ENCODE results near the gene PXDN.

The PXDN gene

GRCh38 chr2:1611886-1612285 is 132.4 kb downstream of the PXDN start:
- no peaks in the 10 kb centered on the region for H3K9me3 ChIP-seq (ENCODE audit: control insufficient read depth, low read length)
- H3K4me1 ChIP-seq (ENCODE audit: control insufficient read depth, insufficient read depth, low read length, poor library complexity, severe bottlenecking) = peaks cover 13% of the 10 kb centered on the region
- H3K36me3 ChIP-seq (ENCODE audit: control insufficient read depth, insufficient read depth, low read length) = no peaks in the 10 kb centered on the region
- WGBS, 2 experiments (ENCODE audit: insufficient coverage in 2 of 2) = 80 to 83% methylated on average over 2 to 8 of the region's 8 CpGs
- no peak overlapping the region for H3K27ac ChIP-seq (ENCODE audit: low read depth, low read length, severe bottlenecking)
- H3K4me3 ChIP-seq (ENCODE audit: extremely low read depth, insufficient read depth, low read length, poor library complexity, severe bottlenecking) = no peak overlapping the region

GRCh38 chr2:1610096-1610485 is 134.2 kb downstream of the PXDN start:
- no peaks in the 10 kb centered on the region for H3K9me3 ChIP-seq (ENCODE audit: control insufficient read depth, low read length)
- WGBS, 2 experiments (ENCODE audit: insufficient coverage in 2 of 2) = 91 to 92% methylated on average over 18 of the region's 18 CpGs
- no peak overlapping the region for H3K4me3 ChIP-seq (ENCODE audit: extremely low read depth, insufficient read depth, low read length, poor library complexity, severe bottlenecking)
- H3K4me1 ChIP-seq (ENCODE audit: control insufficient read depth, insufficient read depth, low read length, poor library complexity, severe bottlenecking) = peaks cover 27% of the 10 kb centered on the region
- H3K36me3 ChIP-seq (ENCODE audit: control insufficient read depth, insufficient read depth, low read length) = no peaks in the 10 kb centered on the region
- H3K27ac ChIP-seq (ENCODE audit: low read depth, low read length, severe bottlenecking) = no peak overlapping the region

GRCh38 chr2:1609485-1610095 is 134.7 kb downstream of the PXDN start:
- WGBS, 2 experiments (ENCODE audit: insufficient coverage in 2 of 2) = 89 to 93% methylated on average over 7 of the region's 12 CpGs
- Histone ChIP-seq H3K4me3 (ENCODE audit: extremely low read depth, insufficient read depth, low read length, poor library complexity, severe bottlenecking) (no peak overlapping the region), H3K27ac (ENCODE audit: low read depth, low read length, severe bottlenecking) (no peak overlapping the region), H3K36me3 (ENCODE audit: control insufficient read depth, insufficient read depth, low read length) (no peaks in the 10 kb centered on the region), H3K9me3 (ENCODE audit: control insufficient read depth, low read length) (no peaks in the 10 kb centered on the region), H3K4me1 (ENCODE audit: control insufficient read depth, insufficient read depth, low read length, poor library complexity, severe bottlenecking) (peaks cover 28% of the 10 kb centered on the region)

- no CpG with 5 or more reads among the region's 3 CpGs for WGBS, 2 experiments (ENCODE audit: insufficient coverage in 2 of 2)
Measured at GRCh38 chr2:1609040-1609439, 135.3 kb downstream of the PXDN start.

GRCh38 chr2:1607971-1608688 is 136.2 kb downstream of the PXDN start:
- H3K4me3 ChIP-seq (ENCODE audit: extremely low read depth, insufficient read depth, low read length, poor library complexity, severe bottlenecking) = no peak overlapping the region
- no peak overlapping the region for H3K27ac ChIP-seq (ENCODE audit: low read depth, low read length, severe bottlenecking)
- 91 to 98% methylated on average over 7 to 9 of the region's 11 CpGs for WGBS, 2 experiments (ENCODE audit: insufficient coverage in 2 of 2)
- H3K9me3 ChIP-seq (ENCODE audit: control insufficient read depth, low read length) = no peaks in the 10 kb centered on the region
- H3K4me1 ChIP-seq (ENCODE audit: control insufficient read depth, insufficient read depth, low read length, poor library complexity, severe bottlenecking) = peaks cover 25% of the 10 kb centered on the region
- no peaks in the 10 kb centered on the region for H3K36me3 ChIP-seq (ENCODE audit: control insufficient read depth, insufficient read depth, low read length)

More at GRCh38 chr2:1609040-1609439, 135.3 kb downstream of the PXDN start:
- no peak overlapping the region for H3K27ac ChIP-seq (ENCODE audit: low read depth, low read length, severe bottlenecking)
- H3K4me3 ChIP-seq (ENCODE audit: extremely low read depth, insufficient read depth, low read length, poor library complexity, severe bottlenecking) = no peak overlapping the region
- H3K9me3 ChIP-seq (ENCODE audit: control insufficient read depth, low read length) = no peaks in the 10 kb centered on the region
- H3K4me1 ChIP-seq (ENCODE audit: control insufficient read depth, insufficient read depth, low read length, poor library complexity, severe bottlenecking) = peaks cover 28% of the 10 kb centered on the region
- no peaks in the 10 kb centered on the region for H3K36me3 ChIP-seq (ENCODE audit: control insufficient read depth, insufficient read depth, low read length)

- no peaks in the 10 kb centered on the region for H3K9me3 ChIP-seq (ENCODE audit: control insufficient read depth, low read length)
- WGBS, 2 experiments (ENCODE audit: insufficient coverage in 2 of 2) = 79 to 89% methylated on average over 6 to 7 of the region's 7 CpGs
- H3K36me3 ChIP-seq (ENCODE audit: control insufficient read depth, insufficient read depth, low read length) = no peaks in the 10 kb centered on the region
- H3K4me3 ChIP-seq (ENCODE audit: extremely low read depth, insufficient read depth, low read length, poor library complexity, severe bottlenecking) = no peak overlapping the region
- H3K4me1 ChIP-seq (ENCODE audit: control insufficient read depth, insufficient read depth, low read length, poor library complexity, severe bottlenecking) = peaks cover 25% of the 10 kb centered on the region
- H3K27ac ChIP-seq (ENCODE audit: low read depth, low read length, severe bottlenecking) = no peak overlapping the region
Measured at GRCh38 chr2:1607236-1607920, 136.9 kb downstream of the PXDN start.

- Histone ChIP-seq H3K36me3 (ENCODE audit: control insufficient read depth, insufficient read depth, low read length) (no peaks in the 10 kb centered on the region), H3K9me3 (ENCODE audit: control insufficient read depth, low read length) (no peaks in the 10 kb centered on the region), H3K4me1 (ENCODE audit: control insufficient read depth, insufficient read depth, low read length, poor library complexity, severe bottlenecking) (peaks cover 27% of the 10 kb centered on the region), H3K27ac (ENCODE audit: low read depth, low read length, severe bottlenecking) (peak overlapping the region; percentile 31), H3K4me3 (ENCODE audit: extremely low read depth, insufficient read depth, low read length, poor library complexity, severe bottlenecking) (no peak overlapping the region)
- 82 to 84% methylated on average over 14 of the region's 15 CpGs for WGBS, 2 experiments (ENCODE audit: insufficient coverage in 2 of 2)
Measured at GRCh38 chr2:1606421-1607235, 137.7 kb downstream of the PXDN start.

- Histone ChIP-seq H3K4me1 (ENCODE audit: control insufficient read depth, insufficient read depth, low read length, poor library complexity, severe bottlenecking) (peaks cover 33% of the 10 kb centered on the region), H3K9me3 (ENCODE audit: control insufficient read depth, low read length) (no peaks in the 10 kb centered on the region), H3K27ac (ENCODE audit: low read depth, low read length, severe bottlenecking) (peak overlapping the region; percentile 31), H3K36me3 (ENCODE audit: control insufficient read depth, insufficient read depth, low read length) (no peaks in the 10 kb centered on the region), H3K4me3 (ENCODE audit: extremely low read depth, insufficient read depth, low read length, poor library complexity, severe bottlenecking) (no peak overlapping the region)
- WGBS, 2 experiments (ENCODE audit: insufficient coverage in 2 of 2) = 50 to 51% methylated on average over 8 of the region's 14 CpGs
Measured at GRCh38 chr2:1606046-1606400, 138.3 kb downstream of the PXDN start.

GRCh38 chr2:1605102-1606045 is 138.9 kb downstream of the PXDN start:
- whole genome bisulfite sequencing, 2 experiments (ENCODE audit: insufficient coverage in 2 of 2) = 34 to 35% methylated on average over 25 of the region's 32 CpGs
- no peaks in the 10 kb centered on the region for H3K36me3 ChIP-seq (ENCODE audit: control insufficient read depth, insufficient read depth, low read length)
- H3K4me3 ChIP-seq (ENCODE audit: extremely low read depth, insufficient read depth, low read length, poor library complexity, severe bottlenecking) = no peak overlapping the region
- H3K9me3 ChIP-seq (ENCODE audit: control insufficient read depth, low read length) = no peaks in the 10 kb centered on the region
- peaks cover 40% of the 10 kb centered on the region for H3K4me1 ChIP-seq (ENCODE audit: control insufficient read depth, insufficient read depth, low read length, poor library complexity, severe bottlenecking)
- H3K27ac ChIP-seq (ENCODE audit: low read depth, low read length, severe bottlenecking) = peak overlapping the region; percentile 31

- 95 to 96% methylated on average over 11 to 13 of the region's 15 CpGs for WGBS, 2 experiments (ENCODE audit: insufficient coverage in 2 of 2)
- peaks cover 49% of the 10 kb centered on the region for H3K4me1 ChIP-seq (ENCODE audit: control insufficient read depth, insufficient read depth, low read length, poor library complexity, severe bottlenecking)
- no peak overlapping the region for H3K4me3 ChIP-seq (ENCODE audit: extremely low read depth, insufficient read depth, low read length, poor library complexity, severe bottlenecking)
- H3K36me3 ChIP-seq (ENCODE audit: control insufficient read depth, insufficient read depth, low read length) = no peaks in the 10 kb centered on the region
- H3K9me3 ChIP-seq (ENCODE audit: control insufficient read depth, low read length) = no peaks in the 10 kb centered on the region
- H3K27ac ChIP-seq (ENCODE audit: low read depth, low read length, severe bottlenecking) = no peak overlapping the region
Measured at GRCh38 chr2:1603521-1603920, 140.8 kb downstream of the PXDN start.
